Measurements from ENCODE around the gene MID1. TPM values are rescaled to one million over a fixed set of nuclear protein-coding genes. Genes with fewer than 3 reads are reported as not detected.

Gene MID1
- total and polyA plus RNA-seq, 2 experiments from 2014 or later: 34.6 to 63.9 TPM

GRCh38 chrX:10656214-10656613, 35.8 kb upstream of the MID1 start:
- no peaks in the 10 kb centered on the region for H3K36me3 ChIP-seq
- H3K27ac ChIP-seq: no peak overlapping the region
- no peak for DNase-seq (ENCODE audit: low read depth in 1 of 2, low spot score in 1 of 2)
- H3K27me3 ChIP-seq: no peaks in the 10 kb centered on the region
- TF ChIP-seq CTCF (IDR thresholded peaks at IDR 0.05; ENCODE audit: low read depth, low read length): no peak
- no peak overlapping the region for H3K4me3 ChIP-seq
- no peaks in the 10 kb centered on the region for H3K9me3 ChIP-seq (ENCODE audit: low read depth)
- H3K4me1 ChIP-seq (ENCODE audit: low read depth): no peaks in the 10 kb centered on the region

GRCh38 chrX:10654960-10655359, 34.6 kb upstream of the MID1 start:
- Histone ChIP-seq H3K4me3 (no peak overlapping the region), H3K27ac (no peak overlapping the region), H3K36me3 (no peaks in the 10 kb centered on the region), H3K27me3 (no peaks in the 10 kb centered on the region), H3K4me1 (ENCODE audit: low read depth) (peaks cover 2% of the 10 kb centered on the region), H3K9me3 (ENCODE audit: low read depth) (no peaks in the 10 kb centered on the region)
- TF ChIP-seq CTCF (IDR thresholded peaks at IDR 0.05; ENCODE audit: low read depth, low read length): no peak
- no peak for DNase-seq (ENCODE audit: low read depth in 1 of 2, low spot score in 1 of 2)

- H3K4me3 ChIP-seq: no peak overlapping the region
- no peak overlapping the region for H3K27ac ChIP-seq
- H3K27me3 ChIP-seq: no peaks in the 10 kb centered on the region
- H3K4me1 ChIP-seq (ENCODE audit: low read depth): peaks cover 14% of the 10 kb centered on the region
- no peak for TF ChIP-seq CTCF (IDR thresholded peaks at IDR 0.05; ENCODE audit: low read depth, low read length)
- H3K9me3 ChIP-seq (ENCODE audit: low read depth): no peaks in the 10 kb centered on the region
- H3K36me3 ChIP-seq: no peaks in the 10 kb centered on the region
- DNase-seq (ENCODE audit: low read depth in 1 of 2, low spot score in 1 of 2): no peak
Observed at GRCh38 chrX:10653302-10653701, 32.9 kb upstream of the MID1 start.

GRCh38 chrX:10649265-10649664, 28.9 kb upstream of the MID1 start:
- TF ChIP-seq CTCF (IDR thresholded peaks at IDR 0.05; ENCODE audit: low read depth, low read length): no peak
- peak; percentile 4 to 16 for DNase-seq (ENCODE audit: low read depth in 1 of 2, low spot score in 1 of 2)
- no peaks in the 10 kb centered on the region for H3K9me3 ChIP-seq (ENCODE audit: low read depth)
- H3K27me3 ChIP-seq: no peaks in the 10 kb centered on the region
- H3K27ac ChIP-seq: peak overlapping the region; percentile 60
- H3K4me3 ChIP-seq: no peak overlapping the region
- peaks cover 14% of the 10 kb centered on the region for H3K4me1 ChIP-seq (ENCODE audit: low read depth)
- no peaks in the 10 kb centered on the region for H3K36me3 ChIP-seq

- Histone ChIP-seq H3K4me1 (ENCODE audit: low read depth) (peaks cover 14% of the 10 kb centered on the region), H3K9me3 (ENCODE audit: low read depth) (no peaks in the 10 kb centered on the region), H3K36me3 (no peaks in the 10 kb centered on the region), H3K27me3 (no peaks in the 10 kb centered on the region), H3K4me3 (no peak overlapping the region), H3K27ac (peak overlapping the region; percentile 60)
- peak; percentile 39 to 59 for DNase-seq (ENCODE audit: low read depth in 1 of 2, low spot score in 1 of 2)
- no peak for TF ChIP-seq CTCF (IDR thresholded peaks at IDR 0.05; ENCODE audit: low read depth, low read length)
Observed at GRCh38 chrX:10648614-10649013, 28.2 kb upstream of the MID1 start.

- Histone ChIP-seq H3K4me3 (no peak overlapping the region), H3K9me3 (ENCODE audit: low read depth) (no peaks in the 10 kb centered on the region), H3K36me3 (no peaks in the 10 kb centered on the region), H3K27me3 (no peaks in the 10 kb centered on the region), H3K27ac (no peak overlapping the region), H3K4me1 (ENCODE audit: low read depth) (peaks cover 5% of the 10 kb centered on the region)
- DNase-seq (ENCODE audit: low read depth in 1 of 2, low spot score in 1 of 2): no peak
- no peak for TF ChIP-seq CTCF (IDR thresholded peaks at IDR 0.05; ENCODE audit: low read depth, low read length)
Observed at GRCh38 chrX:10636851-10637250, 16.5 kb upstream of the MID1 start.

Data from cardiac muscle cell (in vitro differentiated cells and primary cell).